GM23338 (cell line): ENCODE data around the gene CTNNA2. TPM values are rescaled to one million over a fixed set of nuclear protein-coding genes. Genes with fewer than 3 reads are reported as not detected.

ENCODE experiments used
- ATAC-seq: fragments of 200-7000 bp; cut with Tn5 transposase; 3 replicates; pipeline ENCODE4 v1.9.1; 2020
- DNase-seq: peaks from one replicate; pipeline ENCODE4 v3.0.0-alpha.2; 2015; ENCODE audit warnings: low spot score
- H2AFZ ChIP-seq: fragments of 200-600 bp; sonication (generic); 2 replicates; pipeline ENCODE4 v1.8.0; 2016; ENCODE audit warnings: antibody characterized with exemption, mild to moderate bottlenecking, moderate library complexity
- H3F3A ChIP-seq: fragments of 200-600 bp; sonication (generic); replicated peaks from 2 replicates; pipeline ENCODE4 v1.8.0; 2017; ENCODE audit warnings: antibody characterized with exemption, mixed run types, low read depth
- H3K27ac ChIP-seq: fragments of 200-600 bp; sonication (generic); 2 replicates; pipeline ENCODE4 v1.6.1; 2016; ENCODE audit warnings: low read depth
- H3K27me3 ChIP-seq: fragments of 200-600 bp; sonication (generic); 2 replicates; pipeline ENCODE4 v1.8.0; 2016; ENCODE audit warnings: mild to moderate bottlenecking, mixed run types, moderate library complexity; ENCODE audit not compliant: insufficient read depth
- H3K36me3 ChIP-seq: fragments of 200-600 bp; sonication (generic); 2 replicates; pipeline ENCODE4 v1.8.0; 2016; ENCODE audit warnings: mild to moderate bottlenecking; ENCODE audit not compliant: insufficient read depth
- H3K4me1 ChIP-seq: fragments of 200-600 bp; sonication (generic); 2 replicates; pipeline ENCODE4 v1.8.0; 2016; ENCODE audit warnings: mild to moderate bottlenecking, moderate library complexity; ENCODE audit not compliant: insufficient read depth
- H3K4me2 ChIP-seq: fragments of 200-600 bp; sonication (generic); 2 replicates; pipeline ENCODE4 v1.7.1; 2017; ENCODE audit warnings: mixed run types
- H3K4me3 ChIP-seq: fragments of 200-600 bp; sonication (generic); 2 replicates; pipeline ENCODE4 v1.6.1; 2016; ENCODE audit warnings: mixed run types
- H3K79me2 ChIP-seq: fragments of 200-600 bp; sonication (generic); replicated peaks from 2 replicates; pipeline ENCODE4 v1.8.0; 2017; ENCODE audit warnings: mild to moderate bottlenecking; ENCODE audit not compliant: insufficient read depth
- H3K9me2 ChIP-seq: fragments of 200-600 bp; sonication (generic); 2 replicates; pipeline ENCODE4 v1.8.0; 2017; ENCODE audit not compliant: insufficient read depth
- H4K20me1 ChIP-seq: fragments of 200-600 bp; sonication (generic); replicated peaks from 2 replicates; pipeline ENCODE4 v1.8.0; 2017; ENCODE audit warnings: mild to moderate bottlenecking; ENCODE audit not compliant: insufficient read depth
- H3K27ac Mint-ChIP-seq: 2 replicates; pipeline ENCODE4 v1.8.0; 2020; ENCODE audit warnings: inconsistent platforms, mild to moderate bottlenecking, moderate library complexity, mixed read lengths
- H3K27me3 Mint-ChIP-seq: 3 replicates; pipeline ENCODE4 v1.8.0; 2022; ENCODE audit warnings: low read depth, mild to moderate bottlenecking, moderate library complexity, mixed read lengths, inconsistent platforms; ENCODE audit not compliant: insufficient read depth, poor library complexity
- H3K36me3 Mint-ChIP-seq: 3 replicates; pipeline ENCODE4 v1.8.0; 2021; ENCODE audit warnings: low read depth, mild to moderate bottlenecking, inconsistent platforms, moderate library complexity, mixed read lengths
- H3K4me1 Mint-ChIP-seq: 3 replicates; pipeline ENCODE4 v1.8.0; 2020; ENCODE audit warnings: mild to moderate bottlenecking, inconsistent platforms, mixed read lengths
- H3K4me3 Mint-ChIP-seq: 3 replicates; pipeline ENCODE4 v1.8.0; 2021; ENCODE audit warnings: moderate library complexity, mild to moderate bottlenecking, inconsistent platforms, mixed read lengths
- H3K9me3 Mint-ChIP-seq: 3 replicates; pipeline ENCODE4 v1.8.0; 2020; ENCODE audit warnings: moderate library complexity, mild to moderate bottlenecking, inconsistent platforms, mixed read lengths
- JUNB ChIP-seq: IDR thresholded peaks from one replicate; pipeline ENCODE4 v1.6.1; 2016; ENCODE audit warnings: antibody characterized with exemption; ENCODE audit not compliant: unreplicated experiment
- NANOG ChIP-seq: IDR thresholded peaks from 2 replicates; pipeline ENCODE4 v1.6.1; 2016; ENCODE audit warnings: antibody characterized with exemption, borderline replicate concordance
- ZNF331 ChIP-seq: fragments of 250-450 bp; sonication (Bioruptor Pico); IDR thresholded peaks from 2 replicates; pipeline ENCODE4 v1.5.0; 2020; ENCODE audit warnings: low read depth, mild to moderate bottlenecking, moderate library complexity
- ZNF462 ChIP-seq: fragments of 250-450 bp; sonication (Bioruptor Pico); IDR thresholded peaks from 2 replicates; pipeline ENCODE4 v1.5.0; 2020; ENCODE audit warnings: mild to moderate bottlenecking, moderate library complexity
- polyA plus RNA-seq: library from polyadenylated mRNA; unstranded; fragments of >200 nt; fragmentation: Nextera tagmentation; extraction: Ambion mirVana; gene quantifications from 2 replicates; pipeline ENCODE4 v1.2.1, GENCODE V29; 2016
- total RNA-seq: library from RNA; depleted of rRNA; stranded (reverse); fragments of >200 nt; shearing (Covaris generic); gene quantifications from 2 replicates; pipeline ENCODE4 v1.2.3, GENCODE V29; 2014

The CTNNA2 gene
- total and polyA plus RNA-seq, 2 experiments from 2014 or later: 6.4 to 15.6 TPM

- TF ChIP-seq ZNF462 (CRISPR knock-in tag): no peak
- no peak for TF ChIP-seq ZNF331 (CRISPR knock-in tag)
Measured at GRCh38 chr2:80050246-80050645, 537.4 kb downstream of the CTNNA2 start (continued).

DNA sequence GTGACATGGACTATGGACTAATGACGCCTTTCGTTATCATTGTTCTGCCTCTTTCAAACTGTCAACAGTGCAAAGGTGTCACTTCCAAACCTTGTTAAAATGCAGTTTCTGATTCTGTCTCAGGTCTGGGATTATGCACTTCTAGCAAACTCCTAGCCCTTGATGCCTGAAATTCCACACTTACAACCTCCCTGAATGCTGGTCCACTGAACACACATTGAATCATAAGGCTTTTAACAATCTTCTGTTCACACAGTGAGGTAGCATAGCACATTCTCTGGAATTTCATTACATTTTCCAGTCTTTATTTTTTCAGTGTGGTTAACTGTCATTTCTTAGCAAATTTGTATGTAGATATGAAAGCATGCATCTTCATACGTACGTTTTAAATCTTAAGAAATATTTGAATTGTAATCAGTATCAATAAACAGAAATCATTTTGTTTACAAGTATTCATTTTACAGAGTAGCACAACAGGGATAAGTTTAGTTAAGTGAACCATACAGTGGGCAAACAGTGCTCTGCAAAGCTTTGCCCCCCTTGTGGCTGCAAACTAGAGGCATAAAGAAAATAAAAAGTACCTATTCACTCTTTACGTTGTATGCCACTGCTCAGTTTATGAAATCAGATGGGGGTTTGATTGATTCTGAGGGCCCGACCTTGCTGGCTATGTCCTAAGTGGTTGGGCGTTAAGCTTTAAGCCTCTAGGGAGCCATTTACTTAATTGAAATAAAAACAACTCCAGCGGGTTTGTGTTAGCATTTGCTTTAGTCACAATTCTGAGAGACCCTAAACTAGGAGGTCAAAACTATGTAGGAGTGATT, 540.9 kb downstream of the CTNNA2 start:
- Histone ChIP-seq H3K4me1 (peaks cover 17% of the 10 kb centered on the region), H3K9me2 (0 out of 2 replicates have a peak, but pooled peaks cover 4% of the 10 kb centered on the region), H3K4me2 (no peak overlapping the region), H3K27me3 (no peaks in the 10 kb centered on the region), H3K79me2 (no peaks in the 10 kb centered on the region), H3K27ac (no peak overlapping the region), H3K36me3 (no peaks in the 10 kb centered on the region), H2AFZ (no peak overlapping the region), H3K4me3 (no peak overlapping the region), H3F3A (no peaks in the 10 kb centered on the region), H4K20me1 (no peaks in the 10 kb centered on the region)
- no peak overlapping the region for H3K4me3 Mint-ChIP-seq
- peaks cover 10% of the 10 kb centered on the region for H3K27me3 Mint-ChIP-seq
- ATAC-seq (no peak), DNase-seq (no peak)
- H3K36me3 Mint-ChIP-seq: no peaks in the 10 kb centered on the region
- peaks cover 32% of the 10 kb centered on the region for H3K4me1 Mint-ChIP-seq
- TF ChIP-seq JUNB (no peak), NANOG (no peak)
- H3K27ac Mint-ChIP-seq: no peak overlapping the region
- H3K9me3 Mint-ChIP-seq: no peaks in the 10 kb centered on the region
